Raji (cell line): ENCODE data around the gene NDNF.

Experiments used
- POLR2A ChIP-seq: IDR thresholded peaks from 2 replicates; pipeline ENCODE4 v1.6.1; 2011; ENCODE audit warnings: low read depth, low read length, control low read depth; ENCODE audit not compliant: insufficient read depth

The NDNF gene

DNA sequence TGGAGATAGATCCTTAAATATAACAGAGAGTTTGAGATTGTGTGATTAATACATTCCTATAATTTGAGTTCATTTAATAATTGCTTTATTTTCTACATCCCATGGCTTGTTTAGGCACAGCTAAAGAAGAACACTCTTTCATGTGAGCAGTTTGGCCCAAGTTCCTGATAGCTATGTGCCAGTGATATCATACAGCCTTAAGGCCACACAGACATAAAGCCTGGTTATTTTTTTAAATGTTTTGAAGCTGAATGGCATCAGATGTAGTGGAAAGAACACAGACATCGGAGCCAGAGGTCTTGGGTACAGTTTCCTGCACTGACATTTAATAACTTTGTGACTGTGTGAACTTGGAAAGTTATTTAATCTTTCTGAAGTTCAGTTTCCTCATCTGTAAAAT, 7.0 kb upstream of the NDNF start:
- TF ChIP-seq POLR2A = no peak

DNA sequence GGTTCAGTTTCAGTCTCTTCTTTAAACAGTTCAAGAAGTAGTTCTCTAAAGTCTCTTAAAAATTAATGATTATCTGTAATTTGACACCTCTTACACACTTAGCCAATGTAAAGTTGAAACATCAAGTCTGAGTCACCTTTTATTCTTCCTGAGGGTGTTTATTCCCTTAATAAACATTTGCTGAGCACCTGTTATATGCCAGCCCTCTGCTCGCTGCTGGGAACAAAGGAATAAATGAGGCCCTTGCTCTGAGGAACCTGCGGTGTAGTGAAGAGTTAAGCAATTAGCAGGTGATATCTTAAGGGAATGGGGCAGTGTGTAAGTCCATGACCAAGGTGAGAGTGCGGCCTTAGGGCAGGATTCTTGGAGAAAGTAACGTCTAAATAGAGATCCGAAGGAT, 5.2 kb upstream of the NDNF start:
- TF ChIP-seq POLR2A = no peak

DNA sequence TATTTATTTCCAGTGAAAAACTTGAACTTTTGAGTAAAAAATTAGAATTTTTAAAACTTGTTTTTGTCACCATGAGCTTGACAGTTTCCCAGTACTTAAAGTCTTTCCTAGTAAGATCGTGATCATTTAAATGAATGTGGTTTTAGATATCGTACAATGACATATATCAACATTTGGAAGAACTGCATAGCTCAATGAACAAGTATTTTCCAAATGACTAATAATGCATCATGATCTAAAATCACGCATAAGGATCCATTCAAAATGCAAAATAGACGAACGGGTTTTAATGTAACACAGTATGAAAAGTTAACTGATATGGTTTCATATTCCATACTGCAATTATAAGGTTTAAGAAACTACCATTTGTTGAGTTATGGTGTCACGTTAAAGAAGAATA, 4.1 kb upstream of the NDNF start:
- TF ChIP-seq POLR2A = no peak

DNA sequence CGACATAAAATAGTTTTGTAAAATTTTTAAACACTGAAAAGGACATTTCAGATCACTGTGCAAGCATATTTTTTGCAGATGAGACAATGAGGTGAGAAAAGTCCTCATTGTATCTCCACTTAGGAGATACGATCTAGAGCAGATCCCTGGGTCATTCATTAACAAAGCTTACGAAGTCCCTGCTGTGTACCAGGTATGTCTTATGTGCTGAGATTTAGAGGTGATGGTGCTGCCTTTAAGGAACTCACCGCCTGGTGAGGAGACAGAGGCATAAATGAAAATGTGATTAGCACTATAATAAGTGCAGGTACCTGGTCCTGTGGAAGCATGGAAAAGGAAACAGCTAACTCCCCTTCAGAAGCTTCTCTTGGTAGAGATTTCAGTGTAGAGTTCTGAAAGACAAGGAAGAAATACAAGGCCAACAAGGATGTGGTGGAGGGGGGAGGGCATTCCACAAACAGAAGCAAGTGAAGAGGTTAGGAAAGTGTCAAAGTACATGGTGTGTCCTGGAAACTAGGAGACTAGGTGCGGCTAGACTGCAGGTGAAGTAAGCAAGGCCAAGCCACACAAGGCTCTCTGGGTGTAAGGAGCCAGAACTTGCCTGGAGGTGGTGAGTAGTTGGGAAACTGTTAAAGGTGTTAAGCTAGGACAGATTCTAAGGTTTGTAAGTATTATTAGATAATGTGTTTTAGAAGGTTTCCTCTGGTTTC, 1.5 kb upstream of the NDNF start:
- no peak for TF ChIP-seq POLR2A

DNA sequence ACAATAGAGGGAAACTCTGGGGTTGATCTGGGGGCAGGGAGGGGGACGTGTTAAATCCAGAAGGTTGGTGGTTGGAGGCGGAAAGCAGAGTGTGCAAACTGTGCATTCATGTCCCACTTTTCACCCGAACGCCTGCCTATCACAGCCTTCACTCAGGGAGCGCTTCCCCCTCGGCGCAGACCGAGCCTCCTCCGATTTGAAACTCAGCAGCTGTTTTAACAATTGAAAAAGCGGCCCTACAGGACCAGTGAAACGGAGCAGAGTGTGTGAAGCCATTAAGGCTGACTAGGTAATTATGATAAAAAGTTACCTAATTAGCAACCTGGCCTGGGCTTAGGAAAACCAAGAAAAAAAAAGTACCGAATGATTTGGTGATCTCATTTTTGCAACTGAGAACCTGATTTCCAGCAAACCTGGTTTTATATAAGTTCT, 685 bp upstream of the NDNF start:
- no peak for TF ChIP-seq POLR2A

DNA sequence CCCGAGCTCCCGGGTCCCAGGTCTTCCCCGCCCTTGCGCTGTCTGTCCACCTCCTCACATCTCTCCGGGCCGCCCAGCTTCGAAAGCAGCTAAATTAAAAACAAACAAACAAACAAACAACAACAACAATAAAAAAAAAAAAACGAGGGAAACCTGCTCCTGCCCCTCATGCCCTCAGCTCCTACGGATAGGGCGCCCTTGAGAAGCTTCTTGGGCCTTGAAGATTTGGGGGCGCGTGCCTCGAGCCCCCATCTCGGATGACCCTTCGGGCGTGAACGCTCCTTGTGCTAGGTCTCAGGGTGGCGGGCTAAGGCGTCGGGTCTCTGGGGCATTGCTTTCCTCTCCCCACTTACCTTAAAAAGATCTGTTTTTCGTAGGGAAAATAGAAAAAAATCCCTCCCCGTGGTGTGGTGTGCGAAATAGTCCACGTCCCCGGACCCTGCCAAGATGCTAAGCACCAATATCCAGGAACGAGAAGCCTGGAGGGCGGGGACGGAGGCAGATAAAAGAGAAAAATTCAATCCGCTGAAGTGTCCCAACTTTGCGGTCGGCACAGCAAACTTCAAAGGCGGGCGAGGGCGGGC, 603 bp downstream of the NDNF start:
- no peak for TF ChIP-seq POLR2A

DNA sequence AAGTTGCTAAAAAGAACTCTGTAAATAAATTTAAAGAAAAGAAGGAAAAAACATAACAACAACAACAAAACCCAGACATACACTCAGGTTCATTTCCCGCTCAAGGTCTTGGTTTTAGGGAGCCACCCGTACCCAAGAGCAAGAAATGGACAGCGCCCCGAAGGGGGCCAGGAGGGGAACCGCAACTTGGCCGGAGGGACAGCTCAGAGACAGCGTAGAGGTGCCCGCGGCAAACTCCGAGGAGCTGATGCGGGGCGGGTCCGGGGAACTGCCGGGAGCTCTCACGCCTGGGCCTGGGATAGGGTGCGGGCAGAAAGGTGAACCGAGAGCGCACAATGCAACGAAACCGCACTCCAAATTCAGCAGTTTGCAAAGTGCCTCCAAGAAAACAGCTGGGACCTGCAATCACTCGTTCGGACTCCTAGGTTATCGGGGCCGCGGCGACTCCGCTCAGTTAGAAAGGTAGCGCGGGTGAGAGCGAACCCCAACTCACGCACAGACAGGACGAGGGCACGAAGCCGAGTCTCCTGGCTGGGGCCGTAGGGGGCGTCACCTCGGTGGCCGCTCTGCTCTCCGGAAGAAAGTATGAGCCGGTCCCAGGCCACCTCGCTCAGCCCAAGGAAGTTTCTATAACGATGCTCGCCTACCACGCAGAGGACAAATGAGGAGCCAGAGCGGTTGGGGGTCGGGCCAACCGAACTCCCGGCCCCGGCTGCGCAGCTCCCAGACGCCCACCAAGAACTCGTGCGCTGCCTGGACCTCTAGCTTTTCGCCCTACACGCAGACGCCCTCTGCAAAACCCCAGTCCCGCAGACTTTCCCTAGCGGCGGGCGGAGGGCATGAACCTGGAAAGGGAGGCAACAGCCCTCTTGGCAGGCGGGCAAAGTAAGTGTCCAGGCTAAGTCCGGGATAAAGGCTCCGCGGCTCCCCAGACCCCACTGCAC, 1.4 kb downstream of the NDNF start:
- TF ChIP-seq POLR2A = no peak

DNA sequence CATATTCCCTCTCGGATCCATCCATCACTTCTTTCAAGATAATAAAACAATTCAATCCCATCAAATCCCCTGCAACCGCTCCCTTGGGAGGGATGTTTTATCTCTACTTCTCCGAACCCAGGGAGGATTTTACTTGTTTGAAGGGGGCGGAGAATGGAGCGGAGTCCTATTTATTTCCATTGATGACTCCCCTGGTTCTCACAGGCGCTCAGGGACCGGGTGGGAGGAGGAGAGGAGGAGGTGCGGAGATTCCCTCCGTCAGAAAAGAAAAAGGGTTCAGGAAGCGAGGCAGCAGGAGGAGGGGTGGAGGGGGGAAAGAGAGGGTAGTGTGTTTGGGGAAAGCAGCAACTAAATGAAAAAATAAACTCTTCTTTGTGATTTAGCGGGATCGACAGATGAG, 2.1 kb downstream of the NDNF start:
- TF ChIP-seq POLR2A = no peak

DNA sequence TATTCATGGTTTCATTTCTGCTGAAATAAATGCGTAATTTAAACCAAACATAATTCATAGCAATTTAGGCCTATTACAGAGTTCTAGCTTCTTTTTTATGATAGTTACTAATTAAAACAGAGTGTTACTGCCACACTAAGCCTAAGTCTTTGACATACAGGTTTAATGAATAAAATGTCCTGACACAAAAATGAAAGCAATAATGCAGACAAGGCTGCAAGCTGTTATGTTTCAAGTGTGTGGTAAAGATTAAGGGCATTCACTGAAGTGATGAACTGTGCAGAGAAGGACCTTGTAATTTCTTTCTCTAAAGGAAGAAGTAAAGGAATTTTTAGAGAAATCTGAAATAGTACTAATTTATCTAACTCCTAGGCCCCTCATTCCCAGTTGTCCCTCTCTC, 2.9 kb downstream of the NDNF start:
- TF ChIP-seq POLR2A = no peak

DNA sequence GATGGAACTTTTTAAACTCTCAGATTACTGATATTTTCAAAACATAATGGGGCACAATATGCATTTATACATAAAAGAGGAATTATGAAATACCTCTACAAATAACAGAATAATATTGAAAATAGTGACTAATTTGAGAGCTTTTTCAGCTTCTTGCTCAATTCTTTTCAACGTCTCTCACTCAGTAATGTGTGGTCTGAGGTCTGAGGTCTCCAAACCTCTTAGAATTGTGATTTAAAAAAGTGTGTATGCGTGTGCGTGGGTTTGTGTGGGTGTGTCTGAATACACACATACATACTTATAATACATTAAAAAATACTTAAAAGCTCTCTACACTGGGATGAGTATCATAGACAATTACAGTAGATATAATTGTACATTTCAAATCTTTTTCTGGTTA, 7.9 kb downstream of the NDNF start:
- no peak for TF ChIP-seq POLR2A

DNA sequence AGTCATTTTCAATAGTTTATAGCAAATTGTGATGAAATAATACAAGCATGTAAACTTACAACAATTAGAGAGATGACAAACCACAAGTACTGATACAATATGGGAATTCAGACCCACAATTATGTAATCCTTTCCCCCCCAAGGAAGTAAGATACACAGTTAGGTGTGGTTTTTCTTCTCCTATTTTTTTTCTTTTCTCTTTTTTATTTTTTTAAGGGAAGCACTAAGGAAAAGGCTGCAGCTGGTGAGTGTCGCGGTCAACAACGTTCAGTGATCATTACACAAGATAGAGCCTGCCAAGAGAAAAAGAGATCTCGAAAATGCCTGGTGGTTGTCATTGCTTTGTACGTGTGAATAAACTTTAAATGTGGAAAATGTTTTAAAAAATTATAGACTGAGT, 9.8 kb downstream of the NDNF start:
- TF ChIP-seq POLR2A = no peak

DNA sequence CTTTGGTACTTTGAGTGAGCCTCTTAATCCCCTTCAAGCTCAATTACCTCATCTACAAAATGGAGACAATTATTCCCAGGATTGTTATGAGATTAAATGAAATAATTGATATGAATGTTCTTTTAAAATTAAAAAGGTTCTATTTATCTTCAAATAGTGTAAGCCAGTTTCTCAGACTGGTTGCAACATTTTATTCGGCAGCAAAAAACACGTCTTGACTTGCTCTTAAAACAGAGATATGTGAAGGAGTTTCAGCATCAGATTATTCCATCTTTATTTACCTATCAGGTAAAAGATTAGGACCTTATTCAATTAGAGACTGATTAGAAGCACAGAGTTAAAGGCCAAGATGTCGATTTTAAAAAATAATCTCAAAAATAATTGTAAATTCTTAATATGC, 10.5 kb downstream of the NDNF start:
- TF ChIP-seq POLR2A = no peak

DNA sequence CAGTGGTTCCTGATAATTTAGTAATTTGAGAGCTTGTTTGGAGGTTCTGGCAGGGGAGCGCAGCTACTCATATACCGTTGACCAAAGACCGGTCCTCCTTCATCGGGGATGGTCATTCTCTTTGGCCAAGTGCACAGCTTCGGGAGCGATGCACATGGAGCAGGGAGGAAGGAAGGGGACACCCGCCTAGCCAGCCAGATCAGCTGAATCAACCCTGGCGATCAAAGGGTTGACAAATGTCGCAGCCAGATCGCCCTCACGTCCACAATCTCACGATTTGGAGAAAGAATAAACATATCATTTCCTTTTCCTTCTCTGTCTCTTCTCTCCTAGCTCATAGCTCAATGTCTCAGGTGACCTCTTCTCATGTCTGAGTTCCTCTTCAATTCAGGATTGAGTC, 11.1 kb downstream of the NDNF start:
- no peak for TF ChIP-seq POLR2A

DNA sequence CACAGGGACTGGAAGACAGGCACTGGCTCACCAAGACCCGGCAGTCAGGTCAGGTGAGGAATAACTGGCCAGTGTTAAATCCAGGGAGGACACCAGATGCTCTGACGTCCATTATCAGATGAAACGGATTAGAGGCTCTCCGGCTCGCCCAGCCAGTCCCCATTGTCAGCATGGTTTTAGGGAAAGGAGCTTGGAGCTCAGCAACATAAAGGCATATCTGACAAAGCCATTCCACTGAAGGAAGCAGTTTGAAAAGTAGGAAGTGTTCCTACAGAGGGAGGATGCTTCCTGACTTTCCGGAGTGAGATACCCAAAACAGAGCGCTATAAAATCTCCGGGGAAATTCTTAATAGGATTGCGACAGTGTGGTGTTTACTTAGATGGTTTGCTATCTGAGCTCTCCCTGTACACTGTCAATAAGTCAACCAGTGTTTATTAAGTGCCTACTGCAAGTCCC, 14.8 kb downstream of the NDNF start:
- TF ChIP-seq POLR2A = no peak

DNA sequence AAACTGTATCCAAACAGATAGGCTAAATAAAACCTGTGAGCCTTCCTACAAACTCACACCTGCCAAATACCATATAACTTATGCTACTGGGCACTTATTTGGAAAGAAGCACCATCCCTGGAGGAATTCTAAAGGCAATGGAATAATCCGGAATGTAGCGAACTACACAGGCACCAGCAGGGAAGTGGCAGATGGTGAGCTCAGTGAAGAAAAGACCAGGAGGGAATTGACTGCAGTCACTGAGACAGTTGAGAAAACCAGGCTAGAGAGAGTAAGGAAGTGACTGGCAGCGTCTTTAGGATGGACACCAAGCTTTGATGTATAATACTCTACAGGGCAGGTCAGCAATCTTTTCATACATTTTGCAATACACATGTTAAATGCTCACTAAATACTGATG, 16.3 kb downstream of the NDNF start:
- TF ChIP-seq POLR2A = no peak

DNA sequence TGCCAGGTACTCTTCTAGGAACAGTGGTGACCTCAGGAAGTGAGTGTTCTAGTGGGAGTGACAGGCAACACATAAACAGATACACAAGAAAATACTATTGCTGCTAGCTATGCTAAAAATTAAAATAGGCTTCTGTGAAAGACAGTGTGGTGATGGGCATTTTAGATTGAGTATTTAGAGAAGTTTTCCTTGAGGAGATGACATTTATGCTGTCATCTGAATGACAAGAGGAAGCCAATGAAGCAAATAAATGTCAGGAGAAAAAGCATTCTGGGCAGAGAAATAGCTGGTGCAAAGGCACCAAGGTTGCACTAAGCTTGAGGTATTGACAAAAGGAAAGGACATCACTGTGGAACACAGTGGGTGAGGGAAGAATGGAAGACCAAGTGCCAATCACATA, 18.0 kb downstream of the NDNF start:
- no peak for TF ChIP-seq POLR2A

DNA sequence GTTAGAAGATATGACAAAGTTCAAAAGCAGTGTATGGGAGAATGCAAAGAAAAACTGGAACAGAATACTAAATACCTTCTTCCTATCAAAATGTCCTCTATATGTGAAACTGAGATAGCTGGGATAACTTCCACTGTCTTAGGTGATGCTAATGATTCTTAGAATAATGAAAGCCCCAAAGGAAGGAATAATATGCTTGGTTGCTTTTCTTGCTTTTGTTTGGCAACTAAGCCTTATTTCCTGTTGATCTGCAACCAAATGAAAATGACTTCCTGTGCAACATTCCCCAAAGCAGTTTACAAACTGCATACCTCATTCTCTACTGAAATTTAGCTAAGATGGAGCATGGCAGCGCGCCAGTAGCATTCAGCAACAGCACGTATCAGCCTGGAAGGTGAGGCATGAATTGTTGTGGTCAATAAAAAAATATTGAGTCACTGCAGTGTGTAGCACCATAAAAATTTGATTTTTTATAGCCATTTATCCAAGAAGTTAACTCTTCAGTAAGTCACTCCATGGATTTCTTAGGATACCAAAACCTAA, 18.7 kb downstream of the NDNF start:
- TF ChIP-seq POLR2A = no peak
